DOHH2 (cell line): ENCODE measurements around the gene GLRX2.

Source experiments
- H3F3A ChIP-seq: fragments of 200-600 bp; sonication (generic), shearing (Covaris generic); 2 replicates; pipeline ENCODE4 v1.6.0; 2016; ENCODE audit warnings: antibody characterized with exemption, mild to moderate bottlenecking; ENCODE audit not compliant: control insufficient read depth, insufficient read depth
- H3K27ac ChIP-seq: fragments of 200-600 bp; sonication (generic); 2 replicates; pipeline ENCODE4 v1.5.1; 2014; ENCODE audit warnings: low read depth, mild to moderate bottlenecking, low read length, moderate library complexity
- H3K27me3 ChIP-seq: fragments of 200-600 bp; sonication (generic); 2 replicates; pipeline ENCODE4 v1.6.1; 2014; ENCODE audit warnings: mild to moderate bottlenecking, low read length, mixed read lengths; ENCODE audit not compliant: control insufficient read depth
- H3K36me3 ChIP-seq: fragments of 200-600 bp; sonication (generic); 2 replicates; pipeline ENCODE4 v1.6.1; 2014; ENCODE audit warnings: mild to moderate bottlenecking, low read length, moderate library complexity, mixed read lengths; ENCODE audit not compliant: control insufficient read depth
- H3K4me1 ChIP-seq: fragments of 200-600 bp; sonication (generic); 2 replicates; pipeline ENCODE4 v1.6.1; 2014; ENCODE audit warnings: mild to moderate bottlenecking, low read length, mixed read lengths; ENCODE audit not compliant: control insufficient read depth
- H3K4me2 ChIP-seq: fragments of 200-600 bp; sonication (generic); 2 replicates; pipeline ENCODE4 v1.6.0; 2014; ENCODE audit warnings: mild to moderate bottlenecking, low read length, moderate library complexity
- H3K4me3 ChIP-seq: fragments of 200-600 bp; sonication (generic); 2 replicates; pipeline ENCODE4 v1.5.1; 2014; ENCODE audit warnings: mild to moderate bottlenecking, low read length, mixed read lengths
- H3K79me2 ChIP-seq: fragments of 200-600 bp; sonication (generic); 2 replicates; pipeline ENCODE4 v1.6.1; 2014; ENCODE audit warnings: mild to moderate bottlenecking, low read length, mixed read lengths; ENCODE audit not compliant: control insufficient read depth
- H3K9me2 ChIP-seq: fragments of 200-600 bp; sonication (generic); replicated peaks from 2 replicates; pipeline ENCODE4 v1.6.1; 2014; ENCODE audit warnings: mild to moderate bottlenecking, low read length, mixed read lengths; ENCODE audit not compliant: control insufficient read depth
- H3K9me3 ChIP-seq: fragments of 200-600 bp; sonication (generic); 2 replicates; pipeline ENCODE4 v1.6.1; 2014; ENCODE audit warnings: antibody characterized with exemption, low read length, mixed read lengths; ENCODE audit not compliant: control insufficient read depth, insufficient read depth
- H4K20me1 ChIP-seq: fragments of 200-600 bp; sonication (generic); 2 replicates; pipeline ENCODE4 v1.6.0; 2014; ENCODE audit warnings: low read depth, mild to moderate bottlenecking, antibody characterized with exemption, low read length, moderate library complexity; ENCODE audit not compliant: control insufficient read depth, insufficient read depth
- EZH2phosphoT487 ChIP-seq: fragments of 200-600 bp; sonication (generic); IDR thresholded peaks from 2 replicates; pipeline ENCODE4 v1.6.1; 2017; ENCODE audit warnings: borderline replicate concordance, mild to moderate bottlenecking, antibody characterized with exemption, low read length, moderate library complexity, mixed read lengths
- TF ChIP-seq, protein P1 (sequence below): fragments of 200-600 bp; sonication (generic); IDR thresholded peaks from one replicate; pipeline ENCODE4 v1.5.1; 2014; ENCODE audit warnings: antibody characterized with exemption, mild to moderate bottlenecking, low read depth, low read length; ENCODE audit not compliant: poor library complexity, severe bottlenecking

The GLRX2 gene

DNA sequence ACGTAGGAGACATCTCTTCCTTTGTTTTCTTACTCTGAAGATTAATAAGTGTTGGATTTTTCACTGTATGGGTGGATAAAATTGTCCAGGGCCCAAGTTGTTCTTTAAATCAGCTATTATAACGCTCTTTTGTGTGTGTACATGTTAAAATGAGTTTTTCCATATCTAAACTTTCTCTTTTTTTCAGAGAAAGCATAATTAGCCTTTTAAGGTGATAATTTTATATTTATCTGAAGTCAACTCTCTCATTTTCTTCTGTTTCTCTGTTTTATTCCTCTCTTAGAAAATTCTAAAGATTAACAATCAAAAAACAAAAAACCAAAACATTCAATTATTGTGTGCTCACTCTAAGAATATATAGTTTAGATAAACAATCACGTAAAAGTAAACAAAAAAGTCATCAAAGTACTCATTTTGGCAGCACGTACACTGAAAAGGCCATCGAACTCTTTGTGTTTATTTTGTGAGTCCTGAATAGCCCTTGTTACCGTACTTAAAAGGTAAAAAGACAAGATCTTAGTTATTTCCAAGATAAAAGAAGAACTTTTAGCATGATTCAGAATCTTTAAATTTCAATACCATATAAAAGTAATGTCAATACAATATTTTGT is 9.4 kb upstream of the GLRX2 start:
- H3K4me1 ChIP-seq: peaks cover 7% of the 10 kb centered on the region
- H3K4me2 ChIP-seq: no peak overlapping the region
- H3F3A ChIP-seq: no peaks in the 10 kb centered on the region
- no peaks in the 10 kb centered on the region for H3K79me2 ChIP-seq
- no peaks in the 10 kb centered on the region for H4K20me1 ChIP-seq
- H3K9me3 ChIP-seq: no peaks in the 10 kb centered on the region
- H3K27ac ChIP-seq: no peak overlapping the region
- H3K27me3 ChIP-seq: no peaks in the 10 kb centered on the region
- no peak overlapping the region for H3K4me3 ChIP-seq
- H3K9me2 ChIP-seq: no peaks in the 10 kb centered on the region
- TF ChIP-seq EZH2phosphoT487: no peak
- TF ChIP-seq, protein P1, sequence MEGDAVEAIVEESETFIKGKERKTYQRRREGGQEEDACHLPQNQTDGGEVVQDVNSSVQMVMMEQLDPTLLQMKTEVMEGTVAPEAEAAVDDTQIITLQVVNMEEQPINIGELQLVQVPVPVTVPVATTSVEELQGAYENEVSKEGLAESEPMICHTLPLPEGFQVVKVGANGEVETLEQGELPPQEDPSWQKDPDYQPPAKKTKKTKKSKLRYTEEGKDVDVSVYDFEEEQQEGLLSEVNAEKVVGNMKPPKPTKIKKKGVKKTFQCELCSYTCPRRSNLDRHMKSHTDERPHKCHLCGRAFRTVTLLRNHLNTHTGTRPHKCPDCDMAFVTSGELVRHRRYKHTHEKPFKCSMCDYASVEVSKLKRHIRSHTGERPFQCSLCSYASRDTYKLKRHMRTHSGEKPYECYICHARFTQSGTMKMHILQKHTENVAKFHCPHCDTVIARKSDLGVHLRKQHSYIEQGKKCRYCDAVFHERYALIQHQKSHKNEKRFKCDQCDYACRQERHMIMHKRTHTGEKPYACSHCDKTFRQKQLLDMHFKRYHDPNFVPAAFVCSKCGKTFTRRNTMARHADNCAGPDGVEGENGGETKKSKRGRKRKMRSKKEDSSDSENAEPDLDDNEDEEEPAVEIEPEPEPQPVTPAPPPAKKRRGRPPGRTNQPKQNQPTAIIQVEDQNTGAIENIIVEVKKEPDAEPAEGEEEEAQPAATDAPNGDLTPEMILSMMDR: no peak
- no peaks in the 10 kb centered on the region for H3K36me3 ChIP-seq

DNA sequence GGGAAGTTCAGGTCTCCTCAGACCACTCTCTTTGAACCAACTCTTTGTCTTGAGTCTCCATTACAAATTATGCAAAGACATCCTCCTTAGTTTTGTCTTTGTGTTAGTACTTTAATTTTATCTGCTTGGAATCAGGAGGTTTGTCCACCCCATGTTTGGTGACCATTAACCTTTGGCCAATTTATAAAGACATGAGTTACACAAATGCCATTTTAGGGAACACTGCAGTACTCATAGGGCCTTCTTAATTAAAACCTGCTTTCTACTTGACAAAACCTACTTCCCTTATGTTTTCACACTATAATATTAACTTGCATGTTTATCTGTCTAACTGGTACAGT is 8.7 kb upstream of the GLRX2 start:
- Histone ChIP-seq H3K9me2 (no peaks in the 10 kb centered on the region), H3K4me2 (no peak overlapping the region), H3K36me3 (no peaks in the 10 kb centered on the region), H3K4me1 (peaks cover 7% of the 10 kb centered on the region), H3K9me3 (no peaks in the 10 kb centered on the region), H4K20me1 (no peaks in the 10 kb centered on the region), H3K4me3 (no peak overlapping the region), H3K27me3 (no peaks in the 10 kb centered on the region), H3F3A (no peaks in the 10 kb centered on the region), H3K79me2 (no peaks in the 10 kb centered on the region), H3K27ac (no peak overlapping the region)
- TF ChIP-seq, protein P1: no peak
- no peak for TF ChIP-seq EZH2phosphoT487

DNA sequence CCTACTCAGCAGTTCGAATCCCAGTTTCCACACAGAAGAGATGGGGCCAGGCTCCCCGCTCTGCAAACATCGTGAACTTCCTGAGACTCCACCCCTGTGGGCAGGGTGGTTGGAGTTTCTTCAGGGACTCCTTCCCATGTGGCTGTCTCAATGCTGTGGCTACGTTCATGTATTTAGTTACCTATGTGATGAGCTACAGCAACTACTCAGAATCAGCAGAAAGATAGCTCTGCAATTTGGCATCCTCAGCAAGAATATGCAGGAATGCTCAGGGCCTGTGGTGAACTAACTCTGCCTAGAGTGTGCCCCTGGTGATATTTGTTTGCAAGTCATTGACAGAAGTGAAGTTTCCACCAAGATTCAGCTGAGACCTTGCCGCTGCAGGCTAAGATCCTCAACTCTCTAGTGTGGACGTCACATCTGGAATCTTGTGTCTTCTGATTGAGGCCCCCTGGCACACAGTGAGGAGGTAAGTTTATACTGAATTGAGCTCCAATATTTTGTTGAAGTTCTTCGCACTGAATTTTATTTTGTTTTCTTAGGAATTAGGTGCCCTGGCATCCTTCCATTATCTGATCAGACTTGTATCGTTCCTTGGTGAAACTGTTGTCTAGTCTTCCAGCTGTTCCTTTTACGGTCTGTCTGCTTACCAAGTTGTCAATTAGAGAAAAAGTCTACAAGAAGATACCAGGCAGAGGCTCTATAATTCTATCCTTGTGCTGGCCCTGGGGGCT is 8.2 kb upstream of the GLRX2 start:
- Histone ChIP-seq H4K20me1 (no peaks in the 10 kb centered on the region), H3K4me1 (peaks cover 7% of the 10 kb centered on the region), H3K79me2 (no peaks in the 10 kb centered on the region), H3K36me3 (no peaks in the 10 kb centered on the region), H3K4me2 (no peak overlapping the region), H3K9me2 (no peaks in the 10 kb centered on the region), H3K27ac (no peak overlapping the region), H3K4me3 (no peak overlapping the region), H3F3A (no peaks in the 10 kb centered on the region), H3K9me3 (no peaks in the 10 kb centered on the region), H3K27me3 (no peaks in the 10 kb centered on the region)
- TF ChIP-seq EZH2phosphoT487: no peak
- TF ChIP-seq, protein P1: no peak
